K562 (cell line): ENCODE data around the gene B3GALT4. TPM values are rescaled to one million over a fixed set of nuclear protein-coding genes. Genes with fewer than 3 reads are reported as not detected.

ENCODE experiments used
- ASH1L ChIP-seq: fragments of 450-650 bp; IDR thresholded peaks from 2 replicates; pipeline ENCODE4 v1.6.1; 2018; ENCODE audit warnings: borderline replicate concordance, mild to moderate bottlenecking, low read depth; ENCODE audit not compliant: partially characterized antibody
- BACH1 ChIP-seq: fragments of 200-800 bp; sonication (Bioruptor generic); IDR thresholded peaks from 2 replicates; pipeline ENCODE4 v1.6.1; 2016; ENCODE audit warnings: missing genetic modification characterization, missing compliant biosample characterization
- E2F4 ChIP-seq: sonication (generic); formaldehyde crosslinking; IDR thresholded peaks from 2 replicates; pipeline ENCODE4 v1.8.0; 2022; ENCODE audit warnings: mild to moderate bottlenecking, low read depth, missing genetic modification reagents
- EP300 ChIP-seq: IDR thresholded peaks from 2 replicates; pipeline ENCODE4 v1.6.1; 2012; ENCODE audit warnings: low read length, improper control_type of control experiment
- GTF2B ChIP-seq: IDR thresholded peaks from 2 replicates; pipeline ENCODE4 v1.6.1; 2011; ENCODE audit not compliant: insufficient read length; ENCODE audit errors: extremely low read depth
- HNRNPL ChIP-seq: fragments of 200-400 bp; formaldehyde crosslinking; IDR thresholded peaks from 2 replicates; pipeline ENCODE4 v1.6.1; 2017; ENCODE audit warnings: low read depth, mild to moderate bottlenecking, low read length
- MCM2 ChIP-seq: fragments of 450-650 bp; IDR thresholded peaks from 2 replicates; pipeline ENCODE4 v1.6.1; 2017; ENCODE audit warnings: low read depth, mild to moderate bottlenecking
- MNT ChIP-seq, 2 experiments: fragments of 450-650 bp; conservative IDR thresholded peaks; 2 replicates each; pipeline ENCODE4 v1.6.1; 2017; ENCODE audit warnings: mild to moderate bottlenecking in 2 of 2, moderate library complexity in 2 of 2
- POLR2AphosphoS5 ChIP-seq: IDR thresholded peaks from 2 replicates; pipeline ENCODE4 v1.6.1; 2011; ENCODE audit warnings: mild to moderate bottlenecking, low read depth, low read length, moderate library complexity; ENCODE audit not compliant: control insufficient read depth, insufficient read depth
- SOX6 ChIP-seq: fragments of 450-650 bp; IDR thresholded peaks from 2 replicates; pipeline ENCODE4 v1.6.1; 2014; ENCODE audit warnings: mild to moderate bottlenecking
- SRSF3 ChIP-seq: fragments of 200-400 bp; formaldehyde crosslinking; IDR thresholded peaks from 2 replicates; pipeline ENCODE4 v1.6.1; 2016; ENCODE audit warnings: mild to moderate bottlenecking, low read length, moderate library complexity; ENCODE audit not compliant: insufficient read depth
- STAG1 ChIP-seq: sonication (generic); formaldehyde crosslinking; IDR thresholded peaks from 2 replicates; pipeline ENCODE4 v1.5.0; 2020; ENCODE audit warnings: missing genetic modification reagents, borderline replicate concordance
- TBP ChIP-seq: optimal IDR thresholded peaks from 2 replicates; pipeline ENCODE3; 2011; ENCODE audit warnings: low read depth, low read length, improper control_type of control experiment
- TFAP4 ChIP-seq: sonication (generic); formaldehyde crosslinking; IDR thresholded peaks from 2 replicates; pipeline ENCODE4 v1.8.0; 2022; ENCODE audit warnings: missing genetic modification reagents, mild to moderate bottlenecking, moderate library complexity, borderline replicate concordance
- TRIM28 ChIP-seq: fragments of 450-650 bp; IDR thresholded peaks from 2 replicates; pipeline ENCODE4 v1.6.1; 2017
- ZNF146 ChIP-seq: IDR thresholded peaks from one replicate; pipeline ENCODE4 v1.6.1; 2018; ENCODE audit warnings: missing compliant biosample characterization; ENCODE audit not compliant: unreplicated experiment
- ZNF398 ChIP-seq: fragments of 250-450 bp; sonication (Bioruptor Pico); IDR thresholded peaks from 2 replicates; pipeline ENCODE4 v1.8.0; 2021; ENCODE audit warnings: moderate library complexity, mild to moderate bottlenecking, inconsistent platforms
- ZNF668 ChIP-seq: fragments of 250-450 bp; sonication (Bioruptor Pico); IDR thresholded peaks from 2 replicates; pipeline ENCODE4 v1.8.0; 2022; ENCODE audit warnings: mild to moderate bottlenecking, inconsistent platforms
- ZNF830 ChIP-seq: fragments of 250-450 bp; sonication (Bioruptor Pico); IDR thresholded peaks from 2 replicates; pipeline ENCODE4 v1.5.0; 2021; ENCODE audit warnings: mild to moderate bottlenecking
- polyA plus RNA-seq, 8 experiments: library from polyadenylated mRNA; depleted of rRNA in 4 of 8; stranded (reverse) in 5 of 8; unstranded in 3 of 8; fragments of >200 nt; fragmentation: Nextera tagmentation in 2 of 8; fragmentation: Illumina TruSeq in 1 of 8; extraction: Ambion mirVana in 2 of 8; extraction: Trizol in 1 of 8; gene quantifications; 2 replicates each; pipeline versions ENCODE4 v1.2.1 to v1.2.3, GENCODE V29; 2011 to 2014; ENCODE audit warnings: inconsistent platforms in 1 of 8, missing spikeins in 1 of 8
- total RNA-seq, 7 experiments: library from RNA; depleted of rRNA in 6 of 7; stranded (reverse); fragments of >200 nt in 6 of 7; fragmentation: Illumina TruSeq in 2 of 7; extraction: Trizol in 2 of 7; gene quantifications; 2 replicates each; pipeline versions ENCODE4 v1.2.1 to v1.2.3, GENCODE V29; 2011 to 2021; ENCODE audit warnings: low replicate concordance in 1 of 7

The B3GALT4 gene
- total and polyA plus RNA-seq, 9 of the 15 experiments (the other 6 are each of a cell fraction or from before 2014, with no cell fraction given) = 0.11 to 1.3 (median 0.53) TPM; not detected in 1

GRCh38 chr6:33248932-33249731 lies 27.8 kb upstream of the B3GALT4 start (continued):
- TF ChIP-seq E2F4 (CRISPR knock-in tag) (no peak), ASH1L (no peak), MNT (conservative IDR thresholded peaks at IDR 0.05) (peak; percentile 49 to 78), HNRNPL (peak; percentile 73; the same call in 1 of the 2 replicates), GTF2B (no peak), SOX6 (peak; percentile 31; the same call in 1 of the 2 replicates), BACH1 (tag) (no peak; the same call in 1 of the 2 replicates), SRSF3 (no peak), TFAP4 (CRISPR knock-in tag) (peak; percentile 67; the same call in 1 of the 2 replicates), ZNF830 (0 out of 2 replicates have a peak, but pooled peaks have one; percentile 57), TBP (peak; percentile 80), ZNF146 (CRISPR knock-in tag) (no peak), ZNF398 (no peak), STAG1 (CRISPR knock-in tag) (no peak), MCM2 (no peak), ZNF668 (no peak; the same call in 1 of the 2 replicates), POLR2AphosphoS5 (peak; percentile 73), EP300 (0 out of 2 replicates have a peak, but pooled peaks have one; percentile 6), TRIM28 (no peak)
